CD4-positive, alpha-beta T cell (primary cell): Measurements from ENCODE around the gene ANKRD9. TPM values are rescaled to one million over a fixed set of nuclear protein-coding genes. Genes with fewer than 3 reads are reported as not detected.

ENCODE experiments used
- ATAC-seq: fragments of 200-7000 bp; cut with Tn5 transposase; one replicate; pipeline ENCODE4 v1.10.0; 2022; ENCODE audit warnings: mild to moderate bottlenecking; ENCODE audit not compliant: poor library complexity
- CTCF ChIA-PET: fragments of 350-600 bp; sonication (Branson Sonifier 250); formaldehyde crosslinking; loops from one replicate; lab custom pipeline; 2021; ENCODE audit warnings: antibody characterized with exemption, inconsistent platforms; lab: Charles Lee
- POLR2A ChIA-PET: fragments of 350-600 bp; sonication (Branson Sonifier 250); formaldehyde crosslinking; loops from one replicate; lab custom pipeline; 2021; ENCODE audit warnings: antibody characterized with exemption, inconsistent platforms; lab: Charles Lee
- DNase-seq, 14 experiments: peaks; one replicate each; pipeline ENCODE4 v3.0.0-alpha.2; 2013 to 2020; ENCODE audit warnings: mixed read lengths in 2 of 14
- H3K27ac ChIP-seq, 2 donors: one replicate each; pipeline versions ENCODE4 v1.5.1 to v1.7.0; 2013; ENCODE audit warnings: low read length in 2 of 2, low read depth in 1 of 2, mild to moderate bottlenecking in 1 of 2
- H3K27me3 ChIP-seq, 2 experiments: 1 replicate in 1 of 2; 2 replicates in 1 of 2; pipeline versions ENCODE4 v1.6.1 to v1.7.0; 2013; ENCODE audit warnings: low read length in 2 of 2, control low read depth in 1 of 2, mild to moderate bottlenecking in 1 of 2, moderate library complexity in 1 of 2; ENCODE audit not compliant: insufficient read depth in 2 of 2, control insufficient read depth in 1 of 2
- H3K36me3 ChIP-seq: one replicate; pipeline ENCODE4 v1.6.1; 2013; ENCODE audit warnings: low read length, control low read depth; ENCODE audit not compliant: insufficient read depth
- H3K4me1 ChIP-seq: one replicate; pipeline ENCODE4 v1.6.1; 2013; ENCODE audit warnings: low read length, control low read depth; ENCODE audit not compliant: insufficient read depth
- H3K4me3 ChIP-seq: one replicate; pipeline ENCODE4 v1.5.1; 2013; ENCODE audit warnings: mild to moderate bottlenecking, low read length, moderate library complexity
- H3K9me3 ChIP-seq, 2 experiments: 1 replicate in 1 of 2; 2 replicates in 1 of 2; pipeline versions ENCODE4 v1.6.1 to v1.7.0; 2013; ENCODE audit warnings: low read length in 2 of 2, mild to moderate bottlenecking in 2 of 2, control low read depth in 1 of 2, moderate library complexity in 1 of 2; ENCODE audit not compliant: control insufficient read depth in 1 of 2, insufficient read depth in 1 of 2
- H3K27ac Mint-ChIP-seq: one replicate; pipeline ENCODE4 v1.8.0; 2020; ENCODE audit warnings: mixed read lengths
- H3K27me3 Mint-ChIP-seq: one replicate; pipeline ENCODE4 v1.8.0; 2021; ENCODE audit warnings: mixed read lengths
- H3K36me3 Mint-ChIP-seq: one replicate; pipeline ENCODE4 v1.8.0; 2021; ENCODE audit warnings: low read depth, mixed read lengths
- H3K4me1 Mint-ChIP-seq: one replicate; pipeline ENCODE4 v1.8.0; 2021; ENCODE audit warnings: low read depth, mixed read lengths
- H3K4me3 Mint-ChIP-seq: one replicate; pipeline ENCODE4 v1.8.0; 2020; ENCODE audit warnings: mild to moderate bottlenecking, mixed read lengths
- H3K9me3 Mint-ChIP-seq: one replicate; pipeline ENCODE4 v1.8.0; 2020; ENCODE audit warnings: mixed read lengths
- intact Hi-C, 2 experiments: fragments of 100-400 bp; cut with DNase I in 1 of 2; cut with micrococcal nuclease in 1 of 2; formaldehyde crosslinking; loops; one replicate each; pipeline versions ENCODE4 v1.15.1 to v1.9.0; 2023 to 2025; cut with DNase I, micrococcal nuclease
- total RNA-seq, 174 experiments: library from RNA in 2 of 174; stranded (reverse) in 2 of 174; gene quantifications; one replicate each; pipeline ENCODE4 v1.2.3 and lab custom pipeline; 2021 to 2026
- TF ChIP-seq, protein P1 (sequence below): fragments of 200-600 bp; IDR thresholded peaks from one replicate; pipeline ENCODE4 v1.8.0; 2022; ENCODE audit warnings: antibody characterized with exemption, mild to moderate bottlenecking

Gene ANKRD9
- total RNA-seq, 2 experiments from 2014 or later, result 4.4 to 5.5 TPM

DNA sequence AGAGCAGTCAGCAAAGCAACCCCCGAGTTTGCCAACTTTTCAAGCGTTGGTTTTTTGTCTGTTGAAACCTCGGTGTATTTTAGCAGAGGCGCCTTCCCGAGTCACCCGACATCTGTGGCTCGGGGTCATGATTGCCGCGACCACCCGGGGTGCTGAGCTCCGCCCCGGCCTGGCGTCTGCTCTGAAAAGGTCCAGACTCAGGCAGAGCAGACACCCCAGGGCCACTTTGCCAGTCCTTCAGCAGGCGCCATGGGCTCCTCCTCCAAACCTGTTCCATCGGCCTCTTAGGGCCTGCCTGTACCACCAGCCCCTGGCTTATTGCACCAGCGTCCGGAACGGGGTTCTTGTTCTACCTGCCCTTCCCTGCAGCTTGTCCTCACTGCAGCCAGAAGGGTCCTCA, 19.1 kb downstream of the ANKRD9 start:
- H3K4me3 Mint-ChIP-seq, result no peak overlapping the region
- TF ChIP-seq, protein P1, sequence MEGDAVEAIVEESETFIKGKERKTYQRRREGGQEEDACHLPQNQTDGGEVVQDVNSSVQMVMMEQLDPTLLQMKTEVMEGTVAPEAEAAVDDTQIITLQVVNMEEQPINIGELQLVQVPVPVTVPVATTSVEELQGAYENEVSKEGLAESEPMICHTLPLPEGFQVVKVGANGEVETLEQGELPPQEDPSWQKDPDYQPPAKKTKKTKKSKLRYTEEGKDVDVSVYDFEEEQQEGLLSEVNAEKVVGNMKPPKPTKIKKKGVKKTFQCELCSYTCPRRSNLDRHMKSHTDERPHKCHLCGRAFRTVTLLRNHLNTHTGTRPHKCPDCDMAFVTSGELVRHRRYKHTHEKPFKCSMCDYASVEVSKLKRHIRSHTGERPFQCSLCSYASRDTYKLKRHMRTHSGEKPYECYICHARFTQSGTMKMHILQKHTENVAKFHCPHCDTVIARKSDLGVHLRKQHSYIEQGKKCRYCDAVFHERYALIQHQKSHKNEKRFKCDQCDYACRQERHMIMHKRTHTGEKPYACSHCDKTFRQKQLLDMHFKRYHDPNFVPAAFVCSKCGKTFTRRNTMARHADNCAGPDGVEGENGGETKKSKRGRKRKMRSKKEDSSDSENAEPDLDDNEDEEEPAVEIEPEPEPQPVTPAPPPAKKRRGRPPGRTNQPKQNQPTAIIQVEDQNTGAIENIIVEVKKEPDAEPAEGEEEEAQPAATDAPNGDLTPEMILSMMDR, result no peak
- ATAC-seq (no peak), DNase-seq (no peak)
- H3K4me3 ChIP-seq, result no peak overlapping the region
- H3K27ac Mint-ChIP-seq, result no peak overlapping the region
- ChIA-PET CTCF (no interaction called here), POLR2A (no interaction called here)
- no peaks in the 10 kb centered on the region for H3K27me3 ChIP-seq
- no peaks in the 10 kb centered on the region for H3K27me3 Mint-ChIP-seq
- no peaks in the 10 kb centered on the region for H3K4me1 Mint-ChIP-seq
- H3K4me1 ChIP-seq, result no peaks in the 10 kb centered on the region
- H3K9me3 ChIP-seq, result no peaks in the 10 kb centered on the region
- H3K9me3 Mint-ChIP-seq, result no peaks in the 10 kb centered on the region
- intact Hi-C loops, result no loop called here
- no peaks in the 10 kb centered on the region for H3K36me3 Mint-ChIP-seq
- no peaks in the 10 kb centered on the region for H3K36me3 ChIP-seq
- H3K27ac ChIP-seq, result no peak overlapping the region

DNA sequence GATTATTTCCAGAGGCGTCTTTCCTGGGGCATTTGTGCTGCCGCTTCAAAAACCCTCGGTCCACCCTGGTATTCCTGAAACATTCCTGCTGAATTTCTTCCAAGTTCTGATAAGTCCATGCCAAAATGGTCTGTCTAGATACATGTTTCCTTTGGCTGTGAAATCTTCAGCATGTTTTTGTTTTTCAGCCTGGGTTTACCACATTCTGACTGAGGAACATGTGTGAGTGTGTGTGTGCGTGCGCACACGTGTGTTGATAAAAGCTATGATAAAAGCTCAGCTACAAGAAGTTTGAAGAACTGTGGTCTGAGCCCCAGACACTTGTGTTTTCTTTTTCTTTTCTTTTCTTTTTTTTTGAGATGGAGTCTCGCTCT, 22.4 kb downstream of the ANKRD9 start:
- TF ChIP-seq, protein P1, result no peak

DNA sequence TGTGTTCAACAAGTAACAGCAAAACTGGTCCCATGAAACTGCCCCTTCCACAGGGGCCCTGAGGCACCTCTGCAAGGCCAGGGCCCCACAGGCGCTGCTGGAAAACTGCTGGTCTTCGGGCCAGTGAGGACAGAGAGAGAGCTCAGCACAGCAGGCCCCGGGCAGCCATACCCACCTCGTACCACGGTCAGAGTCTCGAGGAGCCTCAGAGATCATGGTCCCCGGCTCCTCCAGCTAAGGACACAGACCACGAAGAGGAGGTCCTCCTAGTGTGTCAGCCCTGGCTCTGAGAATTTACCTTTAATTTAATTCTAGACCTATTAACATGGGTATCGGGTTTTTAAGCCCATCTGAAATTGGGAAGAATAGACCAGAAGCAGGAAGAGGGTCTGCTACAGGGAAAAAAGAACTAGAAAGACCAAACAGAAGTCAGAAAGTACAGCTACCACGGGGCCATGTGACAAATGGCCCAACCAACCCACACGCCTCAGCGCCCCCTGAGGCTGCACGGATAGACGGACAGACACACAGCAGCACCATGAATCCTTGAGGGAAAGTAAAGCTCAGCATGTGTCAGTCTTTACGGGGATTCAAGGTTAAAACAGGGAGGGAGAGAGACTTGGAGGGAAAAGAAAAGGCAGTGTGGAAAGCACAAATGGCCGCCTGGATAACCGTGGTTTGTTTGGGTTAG, 22.9 kb downstream of the ANKRD9 start:
- Histone ChIP-seq H3K27ac (no peak overlapping the region), H3K4me1 (no peaks in the 10 kb centered on the region), H3K36me3 (no peaks in the 10 kb centered on the region), H3K27me3 (no peaks in the 10 kb centered on the region), H3K9me3 (peaks cover 0 to 16% of the 10 kb centered on the region in 2 experiments), H3K4me3 (no peak overlapping the region)
- ChIA-PET POLR2A (no interaction called here), CTCF (no interaction called here)
- H3K4me3 Mint-ChIP-seq, result no peak overlapping the region
- no peak for ATAC-seq
- intact Hi-C loops, result no loop called here
- no peak overlapping the region for H3K27ac Mint-ChIP-seq
- no peak for DNase-seq
- no peaks in the 10 kb centered on the region for H3K27me3 Mint-ChIP-seq
- TF ChIP-seq, protein P1, result no peak
- peaks cover 4% of the 10 kb centered on the region for H3K9me3 Mint-ChIP-seq
- H3K36me3 Mint-ChIP-seq, result peaks cover 12% of the 10 kb centered on the region
- no peaks in the 10 kb centered on the region for H3K4me1 Mint-ChIP-seq

More for the DNA sequence above, 22.4 kb downstream of the ANKRD9 start:
- DNase-seq (no peak), ATAC-seq (no peak)
- H3K27ac Mint-ChIP-seq, result no peak overlapping the region
- intact Hi-C loops, result no loop called here
- H3K27me3 ChIP-seq, result no peaks in the 10 kb centered on the region
- H3K9me3 ChIP-seq, result peaks cover 0 to 14% of the 10 kb centered on the region in 2 experiments
- ChIA-PET POLR2A (no interaction called here), CTCF (no interaction called here)
- no peaks in the 10 kb centered on the region for H3K36me3 ChIP-seq
- H3K4me1 ChIP-seq, result no peaks in the 10 kb centered on the region
- no peaks in the 10 kb centered on the region for H3K27me3 Mint-ChIP-seq
- H3K4me3 ChIP-seq, result no peak overlapping the region
- H3K36me3 Mint-ChIP-seq, result peaks cover 9% of the 10 kb centered on the region
- H3K9me3 Mint-ChIP-seq, result peaks cover 4% of the 10 kb centered on the region
- no peaks in the 10 kb centered on the region for H3K4me1 Mint-ChIP-seq
- no peak overlapping the region for H3K4me3 Mint-ChIP-seq
- H3K27ac ChIP-seq, result no peak overlapping the region
